Panc1 (cell line): ENCODE data around the gene IFNAR1. TPM values are rescaled to one million over a fixed set of nuclear protein-coding genes. Genes with fewer than 3 reads are reported as not detected.

Experiments
- ATAC-seq: fragments of 200-7000 bp; cut with Tn5 transposase; 2 replicates; pipeline ENCODE4 v1.9.1; 2020; ENCODE audit warnings: mild to moderate bottlenecking, moderate library complexity
- BruUV-seq: library from RNA; stranded (reverse); fragments of 400-500 nt; replicated peaks from 2 replicates; lab custom pipeline; 2021; lab: Mats Ljungman, UMichigan
- CTCF ChIA-PET: fragments of 300-600 bp; sonication (Branson Sonifier 250); formaldehyde crosslinking; loops from one replicate; lab custom pipeline; 2022; ENCODE audit warnings: antibody characterized with exemption; lab: Charles Lee
- POLR2A ChIA-PET: fragments of 300-600 bp; sonication (Branson Sonifier 250); formaldehyde crosslinking; loops from one replicate; lab custom pipeline; 2022; ENCODE audit warnings: antibody characterized with exemption; lab: Charles Lee
- DNase-seq: peaks from one replicate; pipeline ENCODE4 v3.0.0-alpha.2; 2010; ENCODE audit warnings: low read depth, low spot score
- H3K27ac ChIP-seq: 2 replicates; pipeline ENCODE4 v1.5.1; 2011; ENCODE audit warnings: mild to moderate bottlenecking, low read length, inconsistent platforms
- H3K27me3 ChIP-seq: fragments of 200-500 bp; sonication (Bioruptor generic); 2 replicates; pipeline ENCODE4 v1.6.0; 2014; ENCODE audit warnings: low read length, inconsistent platforms; ENCODE audit not compliant: control insufficient read depth, insufficient read depth
- H3K36me3 ChIP-seq: fragments of 200-500 bp; sonication (Bioruptor generic); 2 replicates; pipeline ENCODE4 v1.5.1; 2014; ENCODE audit warnings: inconsistent platforms, mild to moderate bottlenecking, low read length, moderate library complexity; ENCODE audit not compliant: control insufficient read depth, insufficient read depth
- H3K4me1 ChIP-seq: 2 replicates; pipeline ENCODE4 v1.5.1; 2011; ENCODE audit warnings: inconsistent platforms, mild to moderate bottlenecking, low read length, moderate library complexity; ENCODE audit not compliant: control insufficient read depth, insufficient read depth
- H3K4me3 ChIP-seq, 2 experiments: 2 replicates each; pipeline ENCODE4 v1.5.1; 2011 to 2012; ENCODE audit warnings: low read depth in 2 of 2, low read length in 2 of 2, mild to moderate bottlenecking in 2 of 2, inconsistent platforms in 1 of 2, moderate library complexity in 1 of 2
- H3K9me3 ChIP-seq: fragments of 200-500 bp; sonication (Bioruptor generic); 2 replicates; pipeline ENCODE4 v1.5.1; 2014; ENCODE audit warnings: low read depth, mild to moderate bottlenecking, inconsistent platforms, low read length, moderate library complexity; ENCODE audit not compliant: control insufficient read depth, insufficient read depth
- POLR2AphosphoS5 ChIP-seq: IDR thresholded peaks from 2 replicates; pipeline ENCODE4 v1.6.1; 2012; ENCODE audit warnings: mild to moderate bottlenecking, low read depth, low read length, moderate library complexity
- SIN3A ChIP-seq: IDR thresholded peaks from 2 replicates; pipeline ENCODE4 v1.6.1; 2012; ENCODE audit warnings: low read depth, mild to moderate bottlenecking, low read length, moderate library complexity, borderline replicate concordance; ENCODE audit not compliant: insufficient read depth
- TCF7L2 ChIP-seq: IDR thresholded peaks from 2 replicates; pipeline ENCODE4 v1.6.1; 2011; ENCODE audit warnings: mild to moderate bottlenecking, low read depth, low read length, inconsistent platforms
- in situ Hi-C: cut with HindIII; loops from 2 replicates; pipeline ENCODE4 v1.10.0; 2016; ENCODE audit warnings: low sequenced_read_pairs, low pct_unique_long_range_greater_than_20kb
- intact Hi-C: fragments of 100-400 bp; cut with micrococcal nuclease; formaldehyde crosslinking; loops from one replicate; pipeline ENCODE4 v1.10.0; 2022; ENCODE audit not compliant: unreplicated experiment
- total RNA-seq: library from RNA; stranded (reverse); gene quantifications from one replicate; pipeline ENCODE4 v1.2.1, GENCODE V29; 2021; ENCODE audit not compliant: unreplicated experiment
- TF ChIP-seq, protein P1 (sequence below), 2 experiments: IDR thresholded peaks; 2 replicates each; pipeline ENCODE4 v1.6.1; 2011 to 2012; ENCODE audit warnings: low read depth in 2 of 2, control low read depth in 1 of 2, low read length in 1 of 2, mild to moderate bottlenecking in 1 of 2, moderate library complexity in 1 of 2; ENCODE audit not compliant: insufficient read depth in 1 of 2
- TF ChIP-seq, protein P2 (sequence below): fragments of 450-650 bp; IDR thresholded peaks from 2 replicates; pipeline ENCODE4 v1.5.1; 2017; ENCODE audit warnings: mild to moderate bottlenecking

The IFNAR1 gene
- total RNA-seq, 1 experiment from 2014 or later, result 23.8 TPM

DNA sequence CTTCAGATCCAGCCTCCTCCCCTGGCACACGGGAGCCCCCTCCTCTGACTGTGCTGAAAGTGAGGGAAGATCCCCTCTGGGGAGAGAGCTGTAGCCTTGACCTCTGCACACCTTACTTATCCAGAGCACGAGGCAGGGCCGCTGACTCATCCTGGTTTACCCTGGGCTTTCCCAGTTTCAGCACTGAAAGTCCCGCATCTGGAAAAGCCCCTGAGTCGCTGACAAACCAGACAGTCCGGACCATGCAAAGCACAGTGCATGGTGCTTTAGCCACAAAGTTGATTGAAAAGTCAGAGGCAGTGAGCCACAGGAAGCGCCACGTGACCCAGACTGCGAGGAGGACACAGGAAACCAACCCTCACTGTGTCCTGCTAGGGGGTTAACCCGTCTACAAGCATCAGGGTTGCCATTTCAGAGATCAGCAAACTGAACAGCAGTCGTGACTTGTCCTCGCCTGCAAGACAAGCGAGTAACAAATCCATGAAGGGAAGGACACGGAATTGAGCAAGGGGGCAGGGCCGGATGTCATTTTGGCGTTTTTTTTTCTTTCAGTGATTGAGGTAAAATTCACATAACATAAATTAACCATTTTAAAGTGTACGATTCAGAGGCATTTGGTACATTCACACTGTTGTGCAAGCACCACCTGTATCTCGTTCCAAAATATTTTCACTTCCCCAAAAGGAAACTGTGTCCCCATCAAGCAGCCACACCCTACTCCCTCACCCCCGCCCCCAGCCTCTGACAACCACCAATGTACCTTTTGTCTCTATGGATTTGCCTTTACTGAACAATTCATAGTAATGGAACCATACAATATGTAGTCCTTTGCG, 58.5 kb downstream of the IFNAR1 start:
- CTCF ChIA-PET, result interaction anchor here (0.6 kb wide), 1 partner anchor 22 kb away, joined by 3 read pairs; no protein-coding TSS in a partner anchor
- Histone ChIP-seq H3K4me3 (peak overlapping the region in 1 of 2 experiments; percentile 10; a peak in 2 of 4 replicates), H3K27me3 (no peaks in the 10 kb centered on the region)

DNA sequence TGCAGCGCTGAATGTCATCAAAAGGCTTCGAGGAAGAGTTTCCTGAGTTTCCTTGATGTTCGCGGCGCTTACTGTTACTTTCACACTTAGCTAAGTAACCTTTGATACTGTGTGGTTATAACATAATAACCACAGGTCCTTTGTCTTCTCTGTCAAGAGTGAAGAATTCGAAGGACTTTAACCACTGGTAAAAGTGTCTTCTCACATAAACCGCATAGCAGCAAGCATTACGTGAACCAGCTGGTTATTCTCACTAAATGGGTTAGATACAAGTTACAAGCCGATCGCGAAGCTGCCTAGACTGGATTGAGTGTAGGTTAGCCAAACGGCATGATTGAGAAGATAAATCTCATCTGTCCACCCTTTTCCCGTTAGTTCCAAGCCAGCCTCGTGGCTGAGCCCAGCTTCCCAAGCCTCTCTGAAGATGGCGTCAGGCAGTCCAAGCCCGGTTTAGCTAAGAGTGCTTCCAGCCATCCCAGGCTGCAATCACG, 60.1 kb downstream of the IFNAR1 start:
- no peak for DNase-seq
- ChIA-PET POLR2A (no interaction called here), CTCF (no interaction called here)
- no peak for ATAC-seq
- BruUV-seq, result no TSS peak
- no peaks in the 10 kb centered on the region for H3K9me3 ChIP-seq
- no peak overlapping the region; the same call in 1 of the 2 replicates for H3K27ac ChIP-seq
- TF ChIP-seq, protein P1, sequence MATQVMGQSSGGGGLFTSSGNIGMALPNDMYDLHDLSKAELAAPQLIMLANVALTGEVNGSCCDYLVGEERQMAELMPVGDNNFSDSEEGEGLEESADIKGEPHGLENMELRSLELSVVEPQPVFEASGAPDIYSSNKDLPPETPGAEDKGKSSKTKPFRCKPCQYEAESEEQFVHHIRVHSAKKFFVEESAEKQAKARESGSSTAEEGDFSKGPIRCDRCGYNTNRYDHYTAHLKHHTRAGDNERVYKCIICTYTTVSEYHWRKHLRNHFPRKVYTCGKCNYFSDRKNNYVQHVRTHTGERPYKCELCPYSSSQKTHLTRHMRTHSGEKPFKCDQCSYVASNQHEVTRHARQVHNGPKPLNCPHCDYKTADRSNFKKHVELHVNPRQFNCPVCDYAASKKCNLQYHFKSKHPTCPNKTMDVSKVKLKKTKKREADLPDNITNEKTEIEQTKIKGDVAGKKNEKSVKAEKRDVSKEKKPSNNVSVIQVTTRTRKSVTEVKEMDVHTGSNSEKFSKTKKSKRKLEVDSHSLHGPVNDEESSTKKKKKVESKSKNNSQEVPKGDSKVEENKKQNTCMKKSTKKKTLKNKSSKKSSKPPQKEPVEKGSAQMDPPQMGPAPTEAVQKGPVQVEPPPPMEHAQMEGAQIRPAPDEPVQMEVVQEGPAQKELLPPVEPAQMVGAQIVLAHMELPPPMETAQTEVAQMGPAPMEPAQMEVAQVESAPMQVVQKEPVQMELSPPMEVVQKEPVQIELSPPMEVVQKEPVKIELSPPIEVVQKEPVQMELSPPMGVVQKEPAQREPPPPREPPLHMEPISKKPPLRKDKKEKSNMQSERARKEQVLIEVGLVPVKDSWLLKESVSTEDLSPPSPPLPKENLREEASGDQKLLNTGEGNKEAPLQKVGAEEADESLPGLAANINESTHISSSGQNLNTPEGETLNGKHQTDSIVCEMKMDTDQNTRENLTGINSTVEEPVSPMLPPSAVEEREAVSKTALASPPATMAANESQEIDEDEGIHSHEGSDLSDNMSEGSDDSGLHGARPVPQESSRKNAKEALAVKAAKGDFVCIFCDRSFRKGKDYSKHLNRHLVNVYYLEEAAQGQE (IDR thresholded peaks at IDR 0.05; ENCODE audit: insufficient read depth in 1 of 2, low read depth in 2 of 2, low read length in 1 of 2), result no peak
- no peak for TF ChIP-seq POLR2AphosphoS5
- TF ChIP-seq, protein P2, sequence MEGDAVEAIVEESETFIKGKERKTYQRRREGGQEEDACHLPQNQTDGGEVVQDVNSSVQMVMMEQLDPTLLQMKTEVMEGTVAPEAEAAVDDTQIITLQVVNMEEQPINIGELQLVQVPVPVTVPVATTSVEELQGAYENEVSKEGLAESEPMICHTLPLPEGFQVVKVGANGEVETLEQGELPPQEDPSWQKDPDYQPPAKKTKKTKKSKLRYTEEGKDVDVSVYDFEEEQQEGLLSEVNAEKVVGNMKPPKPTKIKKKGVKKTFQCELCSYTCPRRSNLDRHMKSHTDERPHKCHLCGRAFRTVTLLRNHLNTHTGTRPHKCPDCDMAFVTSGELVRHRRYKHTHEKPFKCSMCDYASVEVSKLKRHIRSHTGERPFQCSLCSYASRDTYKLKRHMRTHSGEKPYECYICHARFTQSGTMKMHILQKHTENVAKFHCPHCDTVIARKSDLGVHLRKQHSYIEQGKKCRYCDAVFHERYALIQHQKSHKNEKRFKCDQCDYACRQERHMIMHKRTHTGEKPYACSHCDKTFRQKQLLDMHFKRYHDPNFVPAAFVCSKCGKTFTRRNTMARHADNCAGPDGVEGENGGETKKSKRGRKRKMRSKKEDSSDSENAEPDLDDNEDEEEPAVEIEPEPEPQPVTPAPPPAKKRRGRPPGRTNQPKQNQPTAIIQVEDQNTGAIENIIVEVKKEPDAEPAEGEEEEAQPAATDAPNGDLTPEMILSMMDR, result no peak
- H3K27me3 ChIP-seq, result no peaks in the 10 kb centered on the region
- no peaks in the 10 kb centered on the region for H3K36me3 ChIP-seq
- intact Hi-C loops (no loop called here), in situ Hi-C loops (no loop called here)
- peaks cover 24% of the 10 kb centered on the region for H3K4me1 ChIP-seq
- H3K4me3 ChIP-seq, result no peak overlapping the region

More for the DNA sequence above, 58.5 kb downstream of the IFNAR1 start:
- DNase-seq, result no peak
- TF ChIP-seq SIN3A (no peak), TCF7L2 (no peak), POLR2AphosphoS5 (no peak)
- TF ChIP-seq, protein P1 (IDR thresholded peaks at IDR 0.05; ENCODE audit: insufficient read depth in 1 of 2, low read depth in 2 of 2, low read length in 1 of 2), result no peak
- TF ChIP-seq, protein P2, result no peak
- no peaks in the 10 kb centered on the region for H3K36me3 ChIP-seq
- H3K4me1 ChIP-seq, result peaks cover 26% of the 10 kb centered on the region
- POLR2A ChIA-PET, result no interaction called here
- peak; percentile 81 for ATAC-seq
- in situ Hi-C loops, result no loop called here
- H3K9me3 ChIP-seq, result no peaks in the 10 kb centered on the region
- intact Hi-C loops, result no loop called here
- H3K27ac ChIP-seq, result peak overlapping the region; percentile 72
- no TSS peak for BruUV-seq
